GM18519 (cell line): ENCODE data around the gene C11orf21.

Source experiments
- ATAC-seq: cut with Tn5 transposase; IDR thresholded peaks from one replicate; pipeline ENCODE4 v1.9.1; 2021; ENCODE audit warnings: mild to moderate bottlenecking, moderate library complexity; ENCODE audit not compliant: unreplicated experiment, low FRiP score

C11orf21 gene

DNA sequence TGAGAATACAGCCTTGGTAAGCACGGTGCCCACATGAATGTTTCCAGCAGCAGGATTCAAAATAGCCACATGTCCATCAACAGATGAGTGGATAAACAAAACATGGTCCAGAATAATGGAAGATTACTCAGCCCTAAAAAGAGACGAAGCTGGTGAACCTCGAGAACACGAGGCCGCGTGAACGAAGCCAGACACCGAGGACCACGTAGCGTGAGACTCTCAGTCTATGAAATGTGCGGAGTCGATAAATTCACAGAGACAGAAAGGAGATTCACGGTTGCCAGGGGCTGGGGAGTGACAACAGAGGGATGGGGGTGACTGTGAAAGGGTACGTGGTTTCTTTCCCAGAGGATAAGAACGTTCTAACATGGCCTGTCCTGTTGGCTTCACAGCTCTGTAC lies 28.4 kb downstream of the C11orf21 start:
- no peak for ATAC-seq

GRCh38 chr11:2272946-2273280 lies 28.8 kb downstream of the C11orf21 start:
- ATAC-seq: no peak

- no peak for ATAC-seq
Observed at GRCh38 chr11:2272228-2272945, 29.3 kb downstream of the C11orf21 start.

- ATAC-seq: no peak
Observed at GRCh38 chr11:2271327-2272227, 30.1 kb downstream of the C11orf21 start.

DNA sequence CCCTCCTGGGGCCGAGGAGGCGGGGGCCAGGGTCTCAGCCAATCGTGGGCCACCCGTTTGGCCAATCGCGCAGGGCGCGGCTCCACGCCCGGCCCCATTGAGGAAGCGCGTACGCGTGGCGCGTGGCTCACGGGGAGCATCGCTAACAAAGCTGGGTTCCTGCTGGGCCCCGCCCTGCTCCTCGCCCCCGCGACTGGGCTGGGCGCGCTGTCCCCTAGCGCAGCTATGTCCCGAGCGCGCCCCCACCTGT lies 30.7 kb downstream of the C11orf21 start:
- no peak for ATAC-seq

- ATAC-seq: no peak
Observed at GRCh38 chr11:2270322-2271076, 31.2 kb downstream of the C11orf21 start, which contains the start of gene ASCL2. TSS of gene ASCL2 (minus strand) at chr11:2270588. CDS start at chr11:2270332, 256 bp downstream.

- no peak for ATAC-seq
Observed at GRCh38 chr11:2269601-2270321, 32.0 kb downstream of the C11orf21 start.

DNA sequence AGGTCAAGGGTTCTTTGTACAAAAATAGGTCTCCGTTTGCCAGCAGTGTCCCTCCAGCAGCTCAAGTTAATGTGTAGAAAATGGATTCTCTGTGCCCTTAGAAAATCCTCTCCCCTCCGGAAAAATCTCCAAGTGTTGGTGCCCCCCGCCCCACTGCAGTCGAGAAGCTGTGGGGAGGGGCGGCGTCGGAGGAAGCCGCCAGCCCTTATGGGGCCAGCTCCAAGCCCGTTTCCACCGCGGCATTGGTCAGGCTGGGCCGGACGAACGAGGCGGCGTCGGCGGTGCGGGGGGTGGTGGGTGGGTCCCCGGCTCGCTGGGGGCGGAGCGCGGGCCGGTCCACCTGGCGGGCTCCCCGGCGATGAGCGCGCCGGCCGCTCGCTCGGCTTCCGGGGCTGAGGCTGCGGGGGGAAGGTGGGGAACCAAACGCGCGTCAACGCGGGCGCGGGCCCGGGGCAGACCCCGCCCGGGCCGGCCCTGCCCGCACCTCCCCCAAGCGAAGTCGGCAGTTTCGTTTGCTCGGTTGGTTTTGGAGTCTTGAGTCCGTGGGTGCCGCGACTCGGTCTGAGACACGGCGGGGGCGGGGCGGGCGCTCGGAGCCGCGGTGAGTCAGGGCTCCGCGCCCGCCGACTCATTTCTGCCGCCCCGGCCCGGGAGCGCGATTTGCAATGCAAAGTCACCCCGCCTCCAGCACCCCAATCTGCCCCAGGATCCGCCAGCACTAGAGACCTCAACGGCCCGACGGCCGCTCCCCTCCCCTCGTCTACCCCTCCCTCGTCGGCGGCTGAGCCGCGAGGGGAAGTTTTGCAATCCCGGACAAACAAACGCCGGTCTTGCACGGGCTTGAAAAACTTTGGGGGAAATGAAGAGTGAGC lies 32.8 kb downstream of the C11orf21 start:
- no peak for ATAC-seq

DNA sequence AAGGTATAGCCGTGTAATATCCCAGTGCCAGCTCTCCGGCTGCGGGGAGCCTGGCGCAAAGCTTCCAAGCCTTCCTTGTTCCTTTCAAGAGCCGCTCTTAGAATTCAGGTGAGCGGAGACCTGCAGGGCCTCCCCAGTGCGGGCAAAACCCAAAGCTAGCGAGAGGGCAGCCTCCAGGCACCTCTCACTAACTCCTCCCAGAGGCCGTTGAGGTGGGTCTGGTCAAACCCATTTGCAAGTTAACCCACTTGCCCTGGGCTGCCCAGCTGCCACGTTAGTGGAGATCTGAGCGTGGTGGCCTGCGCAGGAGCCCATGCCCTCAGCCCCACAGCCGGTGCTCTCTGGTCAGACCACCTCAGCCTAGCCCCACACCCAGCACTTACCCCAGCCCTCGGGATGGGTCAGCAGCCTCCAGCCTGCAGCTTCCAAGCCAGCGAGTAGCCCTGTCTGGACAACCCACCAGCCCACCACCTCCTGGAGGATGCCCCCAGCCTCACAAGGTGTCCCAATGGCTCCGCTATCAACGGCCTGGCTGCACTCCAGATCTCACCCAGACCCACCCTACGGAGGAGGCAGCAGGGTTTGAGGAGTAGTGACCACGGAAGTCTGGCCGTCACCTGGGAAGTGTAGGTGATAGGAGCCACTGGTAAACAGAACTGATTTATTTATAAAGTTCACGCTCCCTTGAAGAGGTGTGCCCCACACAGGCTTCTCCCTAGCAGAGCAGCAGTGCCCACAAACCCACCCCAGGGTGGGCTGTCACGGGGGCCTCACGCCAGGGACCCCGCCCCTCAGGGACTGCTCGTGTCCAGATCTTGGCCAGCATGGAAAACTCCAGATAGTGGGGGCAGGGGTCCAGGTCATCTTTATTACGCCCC lies 33.6 kb downstream of the C11orf21 start:
- no peak for ATAC-seq

DNA sequence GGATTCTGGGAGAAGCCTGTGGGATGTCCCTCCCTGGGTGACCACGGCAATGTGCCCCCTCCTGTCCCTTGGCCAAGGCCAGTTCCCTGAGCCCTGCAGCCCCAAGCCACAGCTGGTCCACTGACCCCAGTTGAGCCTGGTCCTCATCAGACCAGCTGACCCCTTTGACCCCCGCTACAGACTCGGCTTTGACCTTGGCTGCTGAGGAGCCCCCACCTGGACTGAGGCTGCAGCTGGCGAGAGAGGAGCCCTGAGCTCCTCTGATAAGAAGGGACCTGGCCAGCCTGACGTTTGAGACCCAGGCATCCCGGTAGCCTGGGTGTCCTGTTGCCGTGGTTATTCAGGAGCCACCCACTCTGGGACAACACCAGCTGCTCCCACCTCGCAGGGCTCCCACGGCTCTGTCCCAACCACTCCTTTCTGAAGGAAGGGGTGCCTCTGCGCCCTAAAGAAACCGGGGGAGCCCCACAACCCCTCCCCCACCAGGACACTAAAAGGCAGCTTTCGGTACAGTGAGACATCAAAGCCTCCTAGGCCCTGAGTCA lies 34.3 kb downstream of the C11orf21 start:
- ATAC-seq: no peak

- ATAC-seq: no peak
Observed at GRCh38 chr11:2266586-2267305, 35.0 kb downstream of the C11orf21 start.

- no peak for ATAC-seq
Observed at GRCh38 chr11:2265854-2266585, 35.7 kb downstream of the C11orf21 start.

DNA sequence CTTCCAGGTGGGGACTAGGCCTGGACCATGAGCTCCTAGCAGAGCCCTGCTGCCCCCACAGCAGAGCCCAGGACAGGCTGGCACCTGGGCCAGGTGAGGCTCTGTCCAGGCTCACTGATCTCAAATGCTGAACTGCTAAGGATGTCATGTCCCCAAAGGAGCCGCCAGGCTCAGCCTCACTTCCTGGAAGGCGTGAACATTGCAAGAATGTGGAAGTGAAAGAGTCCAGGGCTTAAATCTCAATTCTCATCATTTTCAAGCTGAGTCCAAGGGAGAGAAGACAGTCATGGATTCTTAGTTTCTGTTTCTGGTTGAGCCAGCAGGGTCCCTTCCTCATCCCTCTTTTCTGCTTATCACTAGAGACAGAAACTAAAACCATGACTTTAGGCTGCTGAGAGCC lies 36.3 kb downstream of the C11orf21 start:
- ATAC-seq: no peak

DNA sequence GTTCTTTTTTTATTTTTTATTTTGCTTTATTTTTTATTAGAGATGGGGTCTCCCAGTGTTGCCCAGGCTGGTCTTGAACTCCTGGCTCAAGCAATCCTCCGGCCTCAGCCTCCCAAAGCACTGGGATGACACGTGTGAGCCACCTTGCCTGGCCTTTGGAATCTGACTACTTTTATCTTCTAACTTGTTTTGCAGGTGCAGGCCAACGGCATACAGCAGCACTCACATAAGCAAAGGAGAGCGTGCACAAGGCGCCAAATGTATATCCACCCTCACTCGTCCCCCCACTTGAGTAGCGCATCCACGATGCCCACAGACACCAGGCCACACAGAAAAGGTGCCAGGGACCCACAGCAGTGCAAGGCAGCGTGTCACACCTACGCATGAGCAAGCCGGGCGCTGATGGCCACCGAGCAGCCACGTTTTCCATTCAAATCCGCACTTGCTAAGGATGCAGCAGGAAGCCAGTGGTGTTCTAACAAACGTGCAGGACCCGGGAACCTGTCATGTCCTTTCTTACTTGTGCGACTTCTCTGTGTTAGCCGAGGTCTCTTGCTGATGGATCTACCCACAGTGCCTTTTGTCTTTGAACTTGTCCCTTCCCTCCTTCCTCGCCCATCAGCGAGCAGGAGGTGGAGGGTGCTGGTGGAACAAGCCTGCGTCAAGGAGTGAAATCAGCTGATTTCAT lies 37.2 kb downstream of the C11orf21 start:
- no peak for ATAC-seq

- ATAC-seq: no peak
Observed at GRCh38 chr11:2263724-2264360, 37.9 kb downstream of the C11orf21 start.

GRCh38 chr11:2263071-2263565 lies 38.6 kb downstream of the C11orf21 start:
- ATAC-seq: no peak
